A549 (cell line): ENCODE data around the gene DYSF.
"Not testable (repeated sequence)": the region's sequence is repeated elsewhere in the genome, so short reads cannot be mapped to it uniquely, and the experiment has no call there.

ENCODE experiments used
- BHLHE40 ChIP-seq: IDR thresholded peaks from 2 replicates; pipeline ENCODE4 v1.6.1; 2012; ENCODE audit warnings: low read depth, low read length, inconsistent platforms
- CTCF ChIP-seq: fragments of >200 bp; sonication (Bioruptor Twin); formaldehyde crosslinking; IDR thresholded peaks from 3 replicates; pipeline ENCODE4 v1.5.1; 2016
- HOXA7 ChIP-seq: fragments of 250-450 bp; sonication (Bioruptor Pico); IDR thresholded peaks from 2 replicates; pipeline ENCODE4 v1.5.0; 2020; ENCODE audit warnings: mild to moderate bottlenecking, moderate library complexity
- JUN ChIP-seq, 2 experiments: fragments of >200 bp; sonication (Bioruptor Twin); formaldehyde crosslinking; IDR thresholded peaks; 2 replicates in 1 of 2; 3 replicates in 1 of 2; pipeline ENCODE4 v1.6.1; 2016 to 2017
- MAFK ChIP-seq: fragments of 450-650 bp; IDR thresholded peaks from 2 replicates; pipeline ENCODE4 v1.6.1; 2014; ENCODE audit not compliant: partially characterized antibody
- MAX ChIP-seq: IDR thresholded peaks from 2 replicates; pipeline ENCODE4 v1.6.1; 2012
- POLR2A ChIP-seq: IDR thresholded peaks from 2 replicates; pipeline ENCODE4 v1.6.1; 2012; ENCODE audit warnings: mild to moderate bottlenecking, low read length
- POLR2AphosphoS2 ChIP-seq: conservative IDR thresholded peaks from 2 replicates; pipeline ENCODE4 v1.6.1; 2012; ENCODE audit warnings: low read length, improper control_type of control experiment, inconsistent platforms
- RAD21 ChIP-seq, 2 experiments: fragments of >200 bp in 1 of 2; sonication (Bioruptor Twin) in 1 of 2; formaldehyde crosslinking in 1 of 2; IDR thresholded peaks in 1 of 2; conservative IDR thresholded peaks in 1 of 2; 2 replicates in 1 of 2; 3 replicates in 1 of 2; pipeline ENCODE4 v1.6.1; 2012 to 2018; ENCODE audit warnings: inconsistent platforms in 1 of 2
- RCOR1 ChIP-seq: fragments of 150-350 bp; IDR thresholded peaks from 2 replicates; pipeline ENCODE4 v1.6.1; 2014; ENCODE audit warnings: antibody characterized with exemption, low read length, low read depth
- RFX5 ChIP-seq: fragments of 450-650 bp; IDR thresholded peaks from 2 replicates; pipeline ENCODE4 v1.7.1; 2014; ENCODE audit warnings: antibody characterized with exemption, mild to moderate bottlenecking, moderate library complexity
- SREBF2 ChIP-seq: fragments of 450-650 bp; IDR thresholded peaks from 2 replicates; pipeline ENCODE4 v1.6.1; 2014; ENCODE audit warnings: mild to moderate bottlenecking, moderate library complexity

- not testable (repeated sequence) for TF ChIP-seq RCOR1; POLR2AphosphoS2; HOXA7 (CRISPR knock-in tag); RFX5; CTCF; POLR2A; MAX; JUN (IDR thresholded peaks at IDR 0.05); MAFK; RAD21 (conservative IDR thresholded peaks at IDR 0.05 in 1 of 2, IDR thresholded peaks at IDR 0.05 in 1 of 2); BHLHE40; SREBF2
Observed at GRCh38 chr2:71658256-71658655, 204.9 kb downstream of the DYSF start.
